Thyroid gland (tissue), 4 donors: ENCODE results near the gene GRIA4. TPM values are rescaled to one million over a fixed set of nuclear protein-coding genes. Genes with fewer than 3 reads are reported as not detected.

Experiments
- DNase-seq, 2 donors: peaks; one replicate each; pipeline ENCODE4 v3.0.0-alpha.2; 2019
- H3K27ac ChIP-seq, 3 donors: fragments of 200-600 bp; sonication (generic); 1 replicate in 2 of 3; 2 replicates in 1 of 3; pipeline ENCODE4 v1.5.1; 2016 to 2019; ENCODE audit warnings: mild to moderate bottlenecking in 1 of 3, moderate library complexity in 1 of 3
- H3K27me3 ChIP-seq: fragments of 200-600 bp; sonication (generic); one replicate; pipeline ENCODE4 v1.5.1; 2019
- H3K36me3 ChIP-seq, 2 donors: fragments of 200-600 bp; sonication (generic); one replicate each; pipeline ENCODE4 v1.5.1; 2016 to 2019
- H3K4me1 ChIP-seq, 2 donors: fragments of 200-600 bp; sonication (generic); one replicate each; pipeline ENCODE4 v1.5.1; 2017 to 2019
- H3K4me3 ChIP-seq, 3 donors: fragments of 200-600 bp; sonication (generic); replicated peaks in 1 of 3; 1 replicate in 2 of 3; 2 replicates in 1 of 3; pipeline ENCODE4 v1.5.1; 2016; ENCODE audit warnings: mild to moderate bottlenecking in 1 of 3
- H3K9me3 ChIP-seq: fragments of 200-600 bp; sonication (generic); one replicate; pipeline ENCODE4 v1.5.1; 2017
- CTCF ChIP-seq, 6 experiments: fragments of 200-600 bp in 3 of 6; fragments of 450-650 bp in 3 of 6; sonication (generic) in 3 of 6; IDR thresholded peaks; one replicate each; pipeline ENCODE4 v1.5.1; 2016 to 2019; ENCODE audit warnings: antibody characterized with exemption in 6 of 6, mild to moderate bottlenecking in 2 of 6, inconsistent platforms in 1 of 6, moderate library complexity in 1 of 6
- POLR2A ChIP-seq, 2 donors: fragments of 450-650 bp; IDR thresholded peaks; one replicate each; pipeline ENCODE4 v1.6.1; 2017; ENCODE audit warnings: antibody characterized with exemption in 2 of 2, mild to moderate bottlenecking in 2 of 2, moderate library complexity in 1 of 2
- WGBS, 2 donors: methylation state at CpG; one replicate each; pipeline ENCODE4 v1.1.5; 2017; 5-methylcytosine and 5-hydroxymethylcytosine counted together
- intact Hi-C: fragments of 100-400 bp; cut with DNase I; formaldehyde crosslinking; loops from one replicate; pipeline ENCODE4 v1.15.1; 2023
- total RNA-seq, 4 donors: library from RNA; depleted of rRNA; stranded (reverse); fragments of >200 nt; gene quantifications; one replicate each; pipeline ENCODE4 v1.2.3, GENCODE V29; 2016

Gene GRIA4
- total RNA-seq, 4 donors from 2014 or later, result 0.11 TPM; not detected in 3

DNA sequence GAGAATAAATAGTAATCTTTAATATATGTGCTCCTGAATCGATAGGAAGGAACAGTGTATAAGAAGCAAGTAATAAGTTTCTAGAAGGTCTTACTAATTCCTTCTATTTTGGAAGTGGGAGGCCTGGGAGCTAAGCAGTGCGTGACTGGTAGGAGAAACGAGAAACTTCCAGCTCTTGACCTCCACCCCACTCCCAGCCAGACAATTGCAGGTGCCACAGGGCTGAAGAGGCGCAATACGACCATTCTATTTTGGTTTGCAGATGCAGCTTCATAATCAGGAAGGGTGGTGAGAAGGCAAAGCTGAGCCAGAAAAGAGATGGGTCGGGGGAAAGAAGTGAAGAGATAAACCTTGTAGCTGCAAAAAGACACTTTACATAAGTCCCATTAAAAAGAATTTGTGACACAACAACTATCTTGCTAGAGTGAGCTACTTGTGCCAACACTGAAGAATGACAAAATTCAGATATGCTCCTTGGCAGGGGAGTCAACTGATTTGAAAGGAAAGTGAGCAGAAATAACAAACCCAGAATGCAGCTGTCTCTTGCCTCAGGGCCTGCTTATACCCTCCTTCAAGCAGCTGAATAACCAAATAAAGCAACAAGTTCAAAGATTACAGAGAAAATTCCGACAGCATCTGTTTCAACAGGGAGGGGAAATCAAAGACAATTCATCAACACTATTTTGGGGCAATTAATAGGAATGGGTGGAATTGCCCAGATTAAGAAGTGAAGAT, 35.1 kb downstream of the GRIA4 start:
- intact Hi-C loops, result no loop called here
- Histone ChIP-seq H3K27me3 (no peaks in the 10 kb centered on the region), H3K4me3 (no peak overlapping the region), H3K27ac (no peak overlapping the region), H3K9me3 (no peaks in the 10 kb centered on the region), H3K4me1 (no peaks in the 10 kb centered on the region), H3K36me3 (no peaks in the 10 kb centered on the region)
- TF ChIP-seq POLR2A (IDR thresholded peaks at IDR 0.05) (no peak), CTCF (IDR thresholded peaks at IDR 0.05) (no peak)
- DNase-seq, result no peak
- WGBS, 2 donors, result 52 to 58% methylated on average over 7 of the region's 7 CpGs

DNA sequence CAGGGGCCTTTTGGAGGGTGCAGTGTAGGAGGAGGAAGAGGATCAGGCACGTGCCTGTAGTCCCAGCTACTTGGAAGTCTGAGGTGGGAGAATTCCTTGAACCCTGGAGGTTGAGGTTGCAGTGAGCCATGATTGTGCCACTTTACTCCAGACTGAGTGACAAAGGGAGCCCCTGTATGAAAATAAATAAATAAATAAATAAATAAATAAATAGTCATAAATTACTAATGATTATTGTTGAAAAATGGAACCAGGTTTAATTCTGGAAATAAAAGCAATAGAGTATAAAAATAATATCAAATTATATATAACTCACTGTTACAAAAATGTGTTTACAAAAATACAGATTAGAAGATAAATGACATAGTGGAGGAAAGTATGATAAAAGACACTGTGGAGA, 37.9 kb downstream of the GRIA4 start:
- 85 to 88% methylated on average over 1 of the region's 1 CpG for WGBS, 2 donors
- no peaks in the 10 kb centered on the region for H3K9me3 ChIP-seq

DNA sequence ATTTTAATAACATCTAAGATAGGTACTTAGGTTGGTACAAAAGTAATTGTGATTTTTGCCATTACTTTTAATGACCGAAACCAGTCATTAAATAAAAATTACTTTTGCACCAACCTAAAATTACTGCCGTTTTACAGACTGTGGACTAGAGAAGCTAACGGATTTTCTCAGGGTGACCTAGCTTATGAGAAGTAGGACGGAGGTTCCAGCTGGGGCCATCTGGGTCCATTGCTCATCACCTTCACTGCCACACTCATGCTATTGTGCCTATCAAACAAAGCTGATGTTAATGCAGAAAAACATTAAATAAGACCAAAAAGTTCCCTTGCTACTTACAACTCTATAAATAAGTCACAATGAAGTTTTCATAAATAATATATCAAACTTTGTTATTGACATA, 38.9 kb downstream of the GRIA4 start:
- no peaks in the 10 kb centered on the region for H3K9me3 ChIP-seq
- TF ChIP-seq CTCF (IDR thresholded peaks at IDR 0.05) (no peak), POLR2A (IDR thresholded peaks at IDR 0.05) (no peak)
- no peak for DNase-seq
- H3K27me3 ChIP-seq, result no peaks in the 10 kb centered on the region
- intact Hi-C loops, result no loop called here
- H3K27ac ChIP-seq, result no peak overlapping the region
- H3K4me1 ChIP-seq, result no peaks in the 10 kb centered on the region
- WGBS, 2 donors, result 82 to 93% methylated on average over 4 of the region's 4 CpGs
- H3K4me3 ChIP-seq, result no peak overlapping the region
- no peaks in the 10 kb centered on the region for H3K36me3 ChIP-seq

More for the DNA sequence above, 37.9 kb downstream of the GRIA4 start:
- no peak for DNase-seq
- Histone ChIP-seq H3K27ac (no peak overlapping the region), H3K4me3 (no peak overlapping the region), H3K36me3 (no peaks in the 10 kb centered on the region), H3K4me1 (no peaks in the 10 kb centered on the region), H3K27me3 (no peaks in the 10 kb centered on the region)
- TF ChIP-seq POLR2A (IDR thresholded peaks at IDR 0.05) (no peak), CTCF (IDR thresholded peaks at IDR 0.05) (no peak)
- intact Hi-C loops, result no loop called here

DNA sequence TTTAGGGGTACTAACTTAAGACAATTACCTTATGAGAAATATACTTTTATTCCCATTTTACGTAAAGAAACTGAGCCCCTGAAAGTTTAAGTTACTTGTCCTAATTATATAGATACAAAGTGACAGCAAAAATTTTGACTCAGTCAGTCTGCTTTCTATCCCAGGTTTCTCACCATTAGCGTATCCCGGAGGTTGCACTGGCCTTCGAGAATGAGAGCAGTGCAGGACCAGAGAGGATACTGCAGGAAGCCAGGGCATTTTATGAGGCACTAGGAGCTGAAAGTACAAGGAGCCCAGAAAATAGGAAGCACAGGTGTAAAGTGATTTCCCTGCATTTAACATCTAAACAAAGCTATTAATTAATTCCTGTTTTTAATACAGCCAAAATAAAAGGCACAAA, 55.4 kb downstream of the GRIA4 start:
- H3K36me3 ChIP-seq, result no peaks in the 10 kb centered on the region
- 86 to 87% methylated on average over 4 of the region's 4 CpGs for WGBS, 2 donors
- no peak overlapping the region for H3K4me3 ChIP-seq
- H3K9me3 ChIP-seq, result no peaks in the 10 kb centered on the region
- no peaks in the 10 kb centered on the region for H3K27me3 ChIP-seq
- TF ChIP-seq CTCF (IDR thresholded peaks at IDR 0.05), result no peak
- H3K27ac ChIP-seq, result no peak overlapping the region
- intact Hi-C loops, result no loop called here
- no peak for DNase-seq
- no peaks in the 10 kb centered on the region for H3K4me1 ChIP-seq

DNA sequence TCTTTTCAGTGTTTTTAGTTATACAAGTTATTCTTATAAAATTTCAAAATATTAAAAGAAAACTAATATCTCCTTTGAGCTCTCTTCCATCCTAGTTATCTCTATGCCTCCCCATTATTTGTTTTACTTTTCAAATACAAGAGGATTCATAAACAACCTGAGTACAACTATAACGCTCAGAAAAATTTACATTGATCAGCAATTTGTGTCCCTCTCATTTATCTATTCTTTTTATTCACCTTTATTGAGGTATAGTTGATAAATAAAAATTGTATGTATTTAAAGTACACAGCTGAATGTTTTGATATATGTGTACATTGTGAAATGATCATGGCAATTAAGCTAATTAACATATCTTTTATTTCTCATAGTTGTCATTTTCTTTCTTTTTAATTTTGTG, 57.6 kb downstream of the GRIA4 start:
- H3K9me3 ChIP-seq, result no peaks in the 10 kb centered on the region
- H3K27ac ChIP-seq, result no peak overlapping the region
- no peak for TF ChIP-seq POLR2A (IDR thresholded peaks at IDR 0.05)
- no peak for TF ChIP-seq CTCF (IDR thresholded peaks at IDR 0.05)
- no peak for DNase-seq
- WGBS, 2 donors, result 87 to 90% methylated on average over 1 of the region's 1 CpG
- H3K36me3 ChIP-seq, result no peaks in the 10 kb centered on the region
- H3K4me1 ChIP-seq, result no peaks in the 10 kb centered on the region
- no peaks in the 10 kb centered on the region for H3K27me3 ChIP-seq
- H3K4me3 ChIP-seq, result no peak overlapping the region
- intact Hi-C loops, result no loop called here
